Body of pancreas (tissue), 4 donors: ENCODE measurements around the gene DTX4.

Source experiments
- CTCF ChIP-seq, 7 experiments: fragments of 450-650 bp in 4 of 7; fragments of 200-600 bp in 3 of 7; sonication (generic) in 3 of 7; IDR thresholded peaks; one replicate each; pipeline ENCODE4 v1.5.1; 2016 to 2019; ENCODE audit warnings: antibody characterized with exemption in 7 of 7
- POLR2A ChIP-seq, 3 donors: fragments of 450-650 bp; IDR thresholded peaks; one replicate each; pipeline ENCODE4 v1.6.1; 2016; ENCODE audit warnings: antibody characterized with exemption in 3 of 3, mild to moderate bottlenecking in 2 of 3

- TF ChIP-seq POLR2A (IDR thresholded peaks at IDR 0.05) (peak in 2 of 3 donors; percentile 27 to 34), CTCF (IDR thresholded peaks at IDR 0.05) (peak; percentile 28 to 81 (median 70))
Measured at GRCh38 chr11:59186130-59186594, 14.2 kb downstream of the DTX4 start.
